GM23338 (cell line): ENCODE results near the gene MYH14. TPM values are rescaled to one million over a fixed set of nuclear protein-coding genes. Genes with fewer than 3 reads are reported as not detected.
A peak's percentile ranks its signal among the peaks of the same experiment; 100 is the strongest.

Experiments used
- ATAC-seq: fragments of 200-7000 bp; cut with Tn5 transposase; 3 replicates; pipeline ENCODE4 v1.9.1; 2020
- DNase-seq: peaks from one replicate; pipeline ENCODE4 v3.0.0-alpha.2; 2015; ENCODE audit warnings: low spot score
- H2AFZ ChIP-seq: fragments of 200-600 bp; sonication (generic); 2 replicates; pipeline ENCODE4 v1.8.0; 2016; ENCODE audit warnings: antibody characterized with exemption, mild to moderate bottlenecking, moderate library complexity
- H3F3A ChIP-seq: fragments of 200-600 bp; sonication (generic); replicated peaks from 2 replicates; pipeline ENCODE4 v1.8.0; 2017; ENCODE audit warnings: antibody characterized with exemption, mixed run types, low read depth
- H3K27ac ChIP-seq: fragments of 200-600 bp; sonication (generic); 2 replicates; pipeline ENCODE4 v1.6.1; 2016; ENCODE audit warnings: low read depth
- H3K27me3 ChIP-seq: fragments of 200-600 bp; sonication (generic); 2 replicates; pipeline ENCODE4 v1.8.0; 2016; ENCODE audit warnings: mild to moderate bottlenecking, mixed run types, moderate library complexity; ENCODE audit not compliant: insufficient read depth
- H3K36me3 ChIP-seq: fragments of 200-600 bp; sonication (generic); 2 replicates; pipeline ENCODE4 v1.8.0; 2016; ENCODE audit warnings: mild to moderate bottlenecking; ENCODE audit not compliant: insufficient read depth
- H3K4me1 ChIP-seq: fragments of 200-600 bp; sonication (generic); 2 replicates; pipeline ENCODE4 v1.8.0; 2016; ENCODE audit warnings: mild to moderate bottlenecking, moderate library complexity; ENCODE audit not compliant: insufficient read depth
- H3K4me2 ChIP-seq: fragments of 200-600 bp; sonication (generic); 2 replicates; pipeline ENCODE4 v1.7.1; 2017; ENCODE audit warnings: mixed run types
- H3K4me3 ChIP-seq: fragments of 200-600 bp; sonication (generic); 2 replicates; pipeline ENCODE4 v1.6.1; 2016; ENCODE audit warnings: mixed run types
- H3K79me2 ChIP-seq: fragments of 200-600 bp; sonication (generic); replicated peaks from 2 replicates; pipeline ENCODE4 v1.8.0; 2017; ENCODE audit warnings: mild to moderate bottlenecking; ENCODE audit not compliant: insufficient read depth
- H3K9me2 ChIP-seq: fragments of 200-600 bp; sonication (generic); 2 replicates; pipeline ENCODE4 v1.8.0; 2017; ENCODE audit not compliant: insufficient read depth
- H4K20me1 ChIP-seq: fragments of 200-600 bp; sonication (generic); replicated peaks from 2 replicates; pipeline ENCODE4 v1.8.0; 2017; ENCODE audit warnings: mild to moderate bottlenecking; ENCODE audit not compliant: insufficient read depth
- H3K27ac Mint-ChIP-seq: 2 replicates; pipeline ENCODE4 v1.8.0; 2020; ENCODE audit warnings: inconsistent platforms, mild to moderate bottlenecking, moderate library complexity, mixed read lengths
- H3K27me3 Mint-ChIP-seq: 3 replicates; pipeline ENCODE4 v1.8.0; 2022; ENCODE audit warnings: low read depth, mild to moderate bottlenecking, moderate library complexity, mixed read lengths, inconsistent platforms; ENCODE audit not compliant: insufficient read depth, poor library complexity
- H3K36me3 Mint-ChIP-seq: 3 replicates; pipeline ENCODE4 v1.8.0; 2021; ENCODE audit warnings: low read depth, mild to moderate bottlenecking, inconsistent platforms, moderate library complexity, mixed read lengths
- H3K4me1 Mint-ChIP-seq: 3 replicates; pipeline ENCODE4 v1.8.0; 2020; ENCODE audit warnings: mild to moderate bottlenecking, inconsistent platforms, mixed read lengths
- H3K4me3 Mint-ChIP-seq: 3 replicates; pipeline ENCODE4 v1.8.0; 2021; ENCODE audit warnings: moderate library complexity, mild to moderate bottlenecking, inconsistent platforms, mixed read lengths
- H3K9me3 Mint-ChIP-seq: 3 replicates; pipeline ENCODE4 v1.8.0; 2020; ENCODE audit warnings: moderate library complexity, mild to moderate bottlenecking, inconsistent platforms, mixed read lengths
- CREB1 ChIP-seq: fragments of 250-450 bp; sonication (Bioruptor Pico); IDR thresholded peaks from 2 replicates; pipeline ENCODE4 v1.5.0; 2020; ENCODE audit warnings: low read depth, mild to moderate bottlenecking, moderate library complexity
- ETS1 ChIP-seq: IDR thresholded peaks from 2 replicates; pipeline ENCODE4 v1.6.1; 2016; ENCODE audit warnings: antibody characterized with exemption
- JUNB ChIP-seq: IDR thresholded peaks from one replicate; pipeline ENCODE4 v1.6.1; 2016; ENCODE audit warnings: antibody characterized with exemption; ENCODE audit not compliant: unreplicated experiment
- POLR2AphosphoS5 ChIP-seq: IDR thresholded peaks from 2 replicates; pipeline ENCODE4 v1.6.1; 2016; ENCODE audit warnings: antibody characterized with exemption, low read depth
- REST ChIP-seq: IDR thresholded peaks from one replicate; pipeline ENCODE4 v1.6.1; 2018; ENCODE audit warnings: antibody characterized with exemption; ENCODE audit not compliant: unreplicated experiment
- ZNF114 ChIP-seq: fragments of 250-450 bp; sonication (Bioruptor Pico); IDR thresholded peaks from 2 replicates; pipeline ENCODE4 v1.5.0; 2020; ENCODE audit warnings: mild to moderate bottlenecking, moderate library complexity
- polyA plus RNA-seq: library from polyadenylated mRNA; unstranded; fragments of >200 nt; fragmentation: Nextera tagmentation; extraction: Ambion mirVana; gene quantifications from 2 replicates; pipeline ENCODE4 v1.2.1, GENCODE V29; 2016
- total RNA-seq: library from RNA; depleted of rRNA; stranded (reverse); fragments of >200 nt; shearing (Covaris generic); gene quantifications from 2 replicates; pipeline ENCODE4 v1.2.3, GENCODE V29; 2014

The MYH14 gene
- total and polyA plus RNA-seq, 2 experiments from 2014 or later, result 25.5 to 27.5 TPM

- H4K20me1 ChIP-seq, result peaks cover 17% of the 10 kb centered on the region; the same call in 1 of the 2 replicates
- no peak overlapping the region for H3K27ac ChIP-seq
- Mint-ChIP-seq H3K36me3 (peaks cover 53% of the 10 kb centered on the region), H3K27me3 (peaks cover 21% of the 10 kb centered on the region), H3K4me1 (no peaks in the 10 kb centered on the region), H3K27ac (no peak overlapping the region), H3K9me3 (peaks cover 79% of the 10 kb centered on the region), H3K4me3 (no peak overlapping the region)
- no peak overlapping the region for H3K4me2 ChIP-seq
- no peak overlapping the region for H3K4me3 ChIP-seq
- 0 out of 2 replicates have a peak, but pooled peaks cover 4% of the 10 kb centered on the region for H3F3A ChIP-seq
- peaks cover 21% of the 10 kb centered on the region for H3K4me1 ChIP-seq
- TF ChIP-seq JUNB (no peak), CREB1 (CRISPR knock-in tag) (no peak)
- H3K27me3 ChIP-seq, result peaks cover 20% of the 10 kb centered on the region
- no peaks in the 10 kb centered on the region; the same call in 1 of the 2 replicates for H3K36me3 ChIP-seq
- H2AFZ ChIP-seq, result no peak overlapping the region
- ATAC-seq, result no peak
- DNase-seq, result no peak
- H3K9me2 ChIP-seq, result no peaks in the 10 kb centered on the region
- peaks cover 12% of the 10 kb centered on the region for H3K79me2 ChIP-seq
Measured at GRCh38 chr19:50324331-50324730, 120.9 kb downstream of the MYH14 start.

- H3K9me2 ChIP-seq, result no peaks in the 10 kb centered on the region
- Mint-ChIP-seq H3K36me3 (peaks cover 56% of the 10 kb centered on the region), H3K9me3 (peaks cover 83% of the 10 kb centered on the region), H3K27ac (no peak overlapping the region), H3K4me1 (no peaks in the 10 kb centered on the region), H3K27me3 (peaks cover 28% of the 10 kb centered on the region), H3K4me3 (no peak overlapping the region)
- TF ChIP-seq POLR2AphosphoS5 (peak; percentile 35; the same call in 1 of the 2 replicates), REST (peak; percentile 90), ZNF114 (CRISPR knock-in tag) (no peak), ETS1 (peak; percentile 33; the same call in 1 of the 2 replicates)
- H3K36me3 ChIP-seq, result no peaks in the 10 kb centered on the region; the same call in 1 of the 2 replicates
- H3K4me2 ChIP-seq, result peak overlapping the region; percentile 92
- DNase-seq (peak; percentile 99), ATAC-seq (no peak; the same call in 2 of the 3 replicates)
- H3K27me3 ChIP-seq, result peaks cover 20% of the 10 kb centered on the region
- H3F3A ChIP-seq, result peaks cover 11% of the 10 kb centered on the region; the same call in 1 of the 2 replicates
- H3K4me1 ChIP-seq, result peaks cover 29% of the 10 kb centered on the region
- peaks cover 17% of the 10 kb centered on the region; the same call in 1 of the 2 replicates for H4K20me1 ChIP-seq
- H3K4me3 ChIP-seq, result peak overlapping the region; percentile 86
- no peak overlapping the region for H3K27ac ChIP-seq
- no peak overlapping the region for H2AFZ ChIP-seq
- peaks cover 12% of the 10 kb centered on the region for H3K79me2 ChIP-seq
Measured at GRCh38 chr19:50325310-50326100, 122.1 kb downstream of the MYH14 start.
